GM12878 (cell line): ENCODE data around the gene FBLN5. TPM values are rescaled to one million over a fixed set of nuclear protein-coding genes. Genes with fewer than 3 reads are reported as not detected.

ENCODE experiments used
- ATAC-seq: fragments of 200-7000 bp; cut with Tn5 transposase; 3 replicates; pipeline ENCODE4 v1.9.1; 2020; ENCODE audit warnings: mild to moderate bottlenecking, moderate library complexity
- BruUV-seq: library from RNA; stranded (reverse); fragments of 400-500 nt; replicated peaks from 2 replicates; lab custom pipeline; 2021; lab: Mats Ljungman, UMichigan
- CTCF ChIA-PET: fragments of 300-600 bp; sonication (Branson Sonifier 250); formaldehyde crosslinking; extraction: SDS; loops from one replicate; lab custom pipeline; 2021; ENCODE audit warnings: inconsistent platforms; lab: Yijun Ruan, JAX
- POLR2A ChIA-PET: fragments of 350-600 bp; formaldehyde crosslinking; extraction: SDS; loops from one replicate; lab custom pipeline; 2021; ENCODE audit warnings: inconsistent platforms; lab: Charles Lee
- RAD21 ChIA-PET: fragments of 300-600 bp; sonication (Branson Sonifier 250); formaldehyde crosslinking; loops from one replicate; lab custom pipeline; 2023; ENCODE audit warnings: antibody characterized with exemption; ENCODE audit not compliant: unreplicated experiment; lab: Charles Lee
- SMC1A ChIA-PET: fragments of 300-600 bp; sonication (Branson Sonifier 250); formaldehyde crosslinking; loops from one replicate; lab custom pipeline; 2023; ENCODE audit not compliant: unreplicated experiment, uncharacterized antibody; lab: Charles Lee
- DNase-seq: peaks from one replicate; pipeline ENCODE4 v3.0.0-alpha.2; 2011; ENCODE audit warnings: low read depth, low spot score
- FAIRE-seq: peaks from 3 replicates; lab custom pipeline; 2011; peaks lifted over from hg19 to GRCh38; lab: Jason Lieb, UNC
- H2AFZ ChIP-seq: 2 replicates; pipeline ENCODE4 v1.6.0; 2011; ENCODE audit warnings: low read depth, low read length, control low read depth; ENCODE audit not compliant: control insufficient read depth
- H3K27ac ChIP-seq: 2 replicates; pipeline ENCODE4 v1.5.1; 2011; ENCODE audit warnings: control low read depth; ENCODE audit not compliant: control insufficient read depth, insufficient read depth
- H3K27me3 ChIP-seq, 2 experiments: replicated peaks in 1 of 2; 2 replicates each; pipeline versions ENCODE4 v1.6.0 to v1.6.1; 2011; ENCODE audit warnings: low read length in 1 of 2; ENCODE audit not compliant: control insufficient read depth in 2 of 2, insufficient read depth in 2 of 2
- H3K36me3 ChIP-seq, 2 experiments: 2 replicates each; pipeline ENCODE4 v1.5.1; 2011; ENCODE audit warnings: low read length in 1 of 2; ENCODE audit not compliant: control insufficient read depth in 2 of 2, insufficient read depth in 2 of 2
- H3K4me1 ChIP-seq: 2 replicates; pipeline ENCODE4 v1.6.1; 2011; ENCODE audit warnings: mild to moderate bottlenecking, low read length, moderate library complexity, mixed read lengths; ENCODE audit not compliant: control insufficient read depth, insufficient read depth
- H3K4me2 ChIP-seq: 2 replicates; pipeline ENCODE4 v1.6.0; 2011; ENCODE audit warnings: control low read depth; ENCODE audit not compliant: control insufficient read depth, insufficient read depth
- H3K4me3 ChIP-seq: fragments of 200-600 bp; sonication (generic); 2 replicates; pipeline ENCODE4 v1.5.1; 2016
- H3K79me2 ChIP-seq: 2 replicates; pipeline ENCODE4 v1.6.0; 2011; ENCODE audit warnings: low read length; ENCODE audit not compliant: control insufficient read depth, insufficient read depth
- H3K9ac ChIP-seq: 2 replicates; pipeline ENCODE4 v1.8.0; 2011; ENCODE audit warnings: low read length, control low read depth, mixed read lengths; ENCODE audit not compliant: control insufficient read depth, insufficient read depth
- H3K9me3 ChIP-seq: replicated peaks from 3 replicates; pipeline ENCODE4 v1.5.1; 2011; ENCODE audit warnings: mild to moderate bottlenecking, low read length; ENCODE audit not compliant: control insufficient read depth, insufficient read depth
- H4K20me1 ChIP-seq: 2 replicates; pipeline ENCODE4 v1.6.0; 2011; ENCODE audit not compliant: control insufficient read depth, insufficient read depth
- ATF3 ChIP-seq: IDR thresholded peaks from 2 replicates; pipeline ENCODE4 v1.6.1; 2011; ENCODE audit warnings: low read depth, mild to moderate bottlenecking, low read length, moderate library complexity, borderline replicate concordance; ENCODE audit errors: extremely low read depth
- PBX3 ChIP-seq: IDR thresholded peaks from 2 replicates; pipeline ENCODE4 v1.6.1; 2011; ENCODE audit warnings: mild to moderate bottlenecking, low read depth, low read length, moderate library complexity; ENCODE audit not compliant: insufficient replicate concordance
- PKNOX1 ChIP-seq: fragments of 450-650 bp; IDR thresholded peaks from 2 replicates; pipeline ENCODE4 v1.6.1; 2016; ENCODE audit warnings: mild to moderate bottlenecking
- SPI1 ChIP-seq: IDR thresholded peaks from 2 replicates; pipeline ENCODE4 v1.6.1; 2011; ENCODE audit warnings: low read depth, mild to moderate bottlenecking, low read length, moderate library complexity, borderline replicate concordance; ENCODE audit not compliant: insufficient read depth
- SREBF2 ChIP-seq: IDR thresholded peaks from 2 replicates; pipeline ENCODE4 v1.6.1; 2012; ENCODE audit warnings: mild to moderate bottlenecking, low read length
- TCF7 ChIP-seq: IDR thresholded peaks from 2 replicates; pipeline ENCODE4 v1.6.1; 2014; ENCODE audit warnings: antibody characterized with exemption, borderline replicate concordance
- USF1 ChIP-seq: IDR thresholded peaks from 2 replicates; pipeline ENCODE4 v1.6.1; 2011; ENCODE audit warnings: borderline replicate concordance, low read depth, mild to moderate bottlenecking, moderate library complexity, mixed read lengths, low read length; ENCODE audit not compliant: insufficient read depth; ENCODE audit errors: extremely low read length
- WGBS: methylation state at CpG from one replicate; pipeline ENCODE4 v1.1.6; 2016; ENCODE audit warnings: low lambda C conversion rate; ENCODE audit not compliant: insufficient replicate concordance, insufficient coverage; ENCODE audit errors: missing lambda C conversion rate; 5-methylcytosine and 5-hydroxymethylcytosine counted together
- in situ Hi-C: fragments of 300-500 bp; cut with MboI; formaldehyde crosslinking; loops from 9 replicates; pipeline ENCODE4 v1.14.3; 2018; ENCODE audit warnings: mixed read lengths
- intact Hi-C: fragments of 100-400 bp; cut with micrococcal nuclease; formaldehyde crosslinking; loops from one replicate; pipeline ENCODE4 v1.14.2; 2022; ENCODE audit not compliant: unreplicated experiment
- polyA plus RNA-seq, 11 experiments: library from polyadenylated mRNA; depleted of rRNA in 4 of 11; unstranded in 6 of 11; stranded (reverse) in 5 of 11; fragments of >200 nt; fragmentation: Nextera tagmentation in 4 of 11; fragmentation: Illumina TruSeq in 1 of 11; extraction: Ambion mirVana in 4 of 11; extraction: Trizol in 1 of 11; gene quantifications; 1 replicate in 1 of 11; 2 replicates in 10 of 11; pipeline versions ENCODE4 v1.2.1 to v1.2.3, GENCODE V29; 2011 to 2016; ENCODE audit warnings: inconsistent platforms in 2 of 11, missing spikeins in 2 of 11, low read depth in 1 of 11
- total RNA-seq, 4 experiments: library from RNA; depleted of rRNA in 3 of 4; stranded (reverse); fragments of >200 nt in 3 of 4; fragmentation: Illumina TruSeq in 1 of 4; extraction: Trizol in 1 of 4; gene quantifications; 2 replicates each; pipeline versions ENCODE4 v1.2.1 to v1.2.3, GENCODE V29; 2013 to 2021

FBLN5 gene
- total and polyA plus RNA-seq, 10 of the 15 experiments (the other 5 are each of a cell fraction or from before 2014, with no cell fraction given): 0.03 to 0.64 (median 0.24) TPM

GRCh38 chr14:91839749-91840148 is 107.7 kb downstream of the FBLN5 start:
- ATAC-seq: 0 out of 3 replicates have a peak, but pooled peaks have one; percentile 10
- Histone ChIP-seq H2AFZ (no peak overlapping the region), H3K4me1 (peaks cover 17% of the 10 kb centered on the region), H3K27ac (no peak overlapping the region), H3K79me2 (no peaks in the 10 kb centered on the region), H3K36me3 (no peaks in the 10 kb centered on the region), H4K20me1 (no peaks in the 10 kb centered on the region), H3K9ac (no peak overlapping the region), H3K27me3 (peaks cover 0 to 5% of the 10 kb centered on the region in 2 experiments; a peak in 3 of 4 replicates), H3K4me3 (no peak overlapping the region), H3K9me3 (peaks cover 3% of the 10 kb centered on the region; the same call in 2 of the 3 replicates)
- DNase-seq: no peak
- ChIA-PET SMC1A (interaction anchor here (1.2 kb wide), 1 partner anchor 9 kb away, joined by 3 read pairs; no protein-coding TSS in a partner anchor), POLR2A (interaction anchor here (1.0 kb wide), 1 partner anchor 9 kb away, joined by 4 read pairs; no protein-coding TSS in a partner anchor), CTCF (interaction anchor here (1.1 to 1.2 kb wide), 2 partner anchors 9 to 11 kb away, joined by 6 to 7 read pairs; no protein-coding TSS in a partner anchor), RAD21 (no interaction called here)
- 100% methylated on average over 1 of the region's 1 CpG for WGBS
- in situ Hi-C loops: no loop called here
- no peak for FAIRE-seq
- BruUV-seq: no TSS peak
- intact Hi-C loops: loop anchor here (10.0 kb wide), 1 partner anchor 165 kb away; no protein-coding TSS in a partner anchor
- TF ChIP-seq SPI1 (peak; percentile 75), SREBF2 (no peak), TCF7 (no peak), PBX3 (no peak), USF1 (peak; percentile 66), PKNOX1 (no peak), ATF3 (0 out of 2 replicates have a peak, but pooled peaks have one; percentile 8)
- TF ChIP-seq, all 136 proteins: peak for 3
- no peak overlapping the region for H3K4me2 ChIP-seq
